DOHH2 (cell line): ENCODE measurements around the gene ZNF580.

Experiments
- H3F3A ChIP-seq: fragments of 200-600 bp; sonication (generic), shearing (Covaris generic); 2 replicates; pipeline ENCODE4 v1.6.0; 2016; ENCODE audit warnings: antibody characterized with exemption, mild to moderate bottlenecking; ENCODE audit not compliant: control insufficient read depth, insufficient read depth
- H3K27ac ChIP-seq: fragments of 200-600 bp; sonication (generic); 2 replicates; pipeline ENCODE4 v1.5.1; 2014; ENCODE audit warnings: low read depth, mild to moderate bottlenecking, low read length, moderate library complexity
- H3K27me3 ChIP-seq: fragments of 200-600 bp; sonication (generic); 2 replicates; pipeline ENCODE4 v1.6.1; 2014; ENCODE audit warnings: mild to moderate bottlenecking, low read length, mixed read lengths; ENCODE audit not compliant: control insufficient read depth
- H3K36me3 ChIP-seq: fragments of 200-600 bp; sonication (generic); 2 replicates; pipeline ENCODE4 v1.6.1; 2014; ENCODE audit warnings: mild to moderate bottlenecking, low read length, moderate library complexity, mixed read lengths; ENCODE audit not compliant: control insufficient read depth
- H3K4me1 ChIP-seq: fragments of 200-600 bp; sonication (generic); 2 replicates; pipeline ENCODE4 v1.6.1; 2014; ENCODE audit warnings: mild to moderate bottlenecking, low read length, mixed read lengths; ENCODE audit not compliant: control insufficient read depth
- H3K4me2 ChIP-seq: fragments of 200-600 bp; sonication (generic); 2 replicates; pipeline ENCODE4 v1.6.0; 2014; ENCODE audit warnings: mild to moderate bottlenecking, low read length, moderate library complexity
- H3K4me3 ChIP-seq: fragments of 200-600 bp; sonication (generic); 2 replicates; pipeline ENCODE4 v1.5.1; 2014; ENCODE audit warnings: mild to moderate bottlenecking, low read length, mixed read lengths
- H3K79me2 ChIP-seq: fragments of 200-600 bp; sonication (generic); 2 replicates; pipeline ENCODE4 v1.6.1; 2014; ENCODE audit warnings: mild to moderate bottlenecking, low read length, mixed read lengths; ENCODE audit not compliant: control insufficient read depth
- H3K9me2 ChIP-seq: fragments of 200-600 bp; sonication (generic); replicated peaks from 2 replicates; pipeline ENCODE4 v1.6.1; 2014; ENCODE audit warnings: mild to moderate bottlenecking, low read length, mixed read lengths; ENCODE audit not compliant: control insufficient read depth
- H3K9me3 ChIP-seq: fragments of 200-600 bp; sonication (generic); 2 replicates; pipeline ENCODE4 v1.6.1; 2014; ENCODE audit warnings: antibody characterized with exemption, low read length, mixed read lengths; ENCODE audit not compliant: control insufficient read depth, insufficient read depth
- H4K20me1 ChIP-seq: fragments of 200-600 bp; sonication (generic); 2 replicates; pipeline ENCODE4 v1.6.0; 2014; ENCODE audit warnings: low read depth, mild to moderate bottlenecking, antibody characterized with exemption, low read length, moderate library complexity; ENCODE audit not compliant: control insufficient read depth, insufficient read depth
- CTCF ChIP-seq: fragments of 200-600 bp; sonication (generic); IDR thresholded peaks from one replicate; pipeline ENCODE4 v1.5.1; 2014; ENCODE audit warnings: antibody characterized with exemption, mild to moderate bottlenecking, low read depth, low read length; ENCODE audit not compliant: poor library complexity, severe bottlenecking
- EZH2phosphoT487 ChIP-seq: fragments of 200-600 bp; sonication (generic); IDR thresholded peaks from 2 replicates; pipeline ENCODE4 v1.6.1; 2017; ENCODE audit warnings: borderline replicate concordance, mild to moderate bottlenecking, antibody characterized with exemption, low read length, moderate library complexity, mixed read lengths

Gene ZNF580

GRCh38 chr19:55690769-55691545 lies 50.2 kb downstream of the ZNF580 start:
- TF ChIP-seq CTCF (no peak), EZH2phosphoT487 (no peak)
- no peak overlapping the region for H3K4me3 ChIP-seq
- H3K36me3 ChIP-seq: peaks cover 97% of the 10 kb centered on the region

GRCh38 chr19:55691561-55692481 lies 51.0 kb downstream of the ZNF580 start:
- H4K20me1 ChIP-seq: 0 out of 2 replicates have a peak, but pooled peaks cover 5% of the 10 kb centered on the region
- H3K36me3 ChIP-seq: peaks cover 97% of the 10 kb centered on the region
- H3F3A ChIP-seq: no peaks in the 10 kb centered on the region
- H3K27me3 ChIP-seq: no peaks in the 10 kb centered on the region
- TF ChIP-seq EZH2phosphoT487: no peak
- no peak for TF ChIP-seq CTCF
- H3K79me2 ChIP-seq: peaks cover 16% of the 10 kb centered on the region
- H3K9me2 ChIP-seq: no peaks in the 10 kb centered on the region
- H3K4me2 ChIP-seq: no peak overlapping the region
- H3K27ac ChIP-seq: no peak overlapping the region
- H3K4me3 ChIP-seq: no peak overlapping the region
- H3K9me3 ChIP-seq: no peaks in the 10 kb centered on the region
- H3K4me1 ChIP-seq: no peaks in the 10 kb centered on the region

More at GRCh38 chr19:55690769-55691545, 50.2 kb downstream of the ZNF580 start:
- Histone ChIP-seq H4K20me1 (0 out of 2 replicates have a peak, but pooled peaks cover 5% of the 10 kb centered on the region), H3K27me3 (no peaks in the 10 kb centered on the region), H3K4me1 (no peaks in the 10 kb centered on the region), H3K9me2 (no peaks in the 10 kb centered on the region), H3K79me2 (peaks cover 25% of the 10 kb centered on the region), H3K9me3 (no peaks in the 10 kb centered on the region), H3F3A (no peaks in the 10 kb centered on the region), H3K27ac (no peak overlapping the region), H3K4me2 (no peak overlapping the region)

DNA sequence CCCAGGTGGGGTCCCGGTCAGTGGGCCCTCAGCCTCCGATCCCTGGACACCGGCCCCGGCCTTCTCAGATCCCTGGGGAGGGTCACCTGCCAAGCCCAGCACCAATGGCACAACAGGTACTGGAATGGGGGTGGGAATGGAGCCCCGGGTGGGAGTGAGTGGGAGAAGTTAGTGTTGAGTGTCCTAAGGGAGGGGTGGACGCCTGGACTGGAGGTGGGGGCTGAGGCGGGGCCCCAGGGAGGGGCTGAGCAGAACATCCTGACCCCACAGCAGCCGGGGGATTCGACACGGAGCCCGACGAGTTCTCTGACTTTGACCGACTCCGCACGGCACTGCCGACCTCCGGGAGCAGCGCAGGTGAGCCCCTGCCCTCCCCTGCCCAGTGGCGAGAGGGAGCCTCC lies 51.9 kb downstream of the ZNF580 start:
- Histone ChIP-seq H3K27ac (no peak overlapping the region), H3K36me3 (peaks cover 99% of the 10 kb centered on the region), H3K79me2 (peaks cover 7% of the 10 kb centered on the region), H3K9me2 (no peaks in the 10 kb centered on the region), H3K4me1 (no peaks in the 10 kb centered on the region), H3K4me3 (no peak overlapping the region), H3K9me3 (no peaks in the 10 kb centered on the region), H4K20me1 (0 out of 2 replicates have a peak, but pooled peaks cover 5% of the 10 kb centered on the region), H3K27me3 (no peaks in the 10 kb centered on the region), H3K4me2 (no peak overlapping the region), H3F3A (no peaks in the 10 kb centered on the region)
- TF ChIP-seq CTCF (no peak), EZH2phosphoT487 (no peak)
